ENCODE data around the gene CLSTN2.

Gene CLSTN2

DNA sequence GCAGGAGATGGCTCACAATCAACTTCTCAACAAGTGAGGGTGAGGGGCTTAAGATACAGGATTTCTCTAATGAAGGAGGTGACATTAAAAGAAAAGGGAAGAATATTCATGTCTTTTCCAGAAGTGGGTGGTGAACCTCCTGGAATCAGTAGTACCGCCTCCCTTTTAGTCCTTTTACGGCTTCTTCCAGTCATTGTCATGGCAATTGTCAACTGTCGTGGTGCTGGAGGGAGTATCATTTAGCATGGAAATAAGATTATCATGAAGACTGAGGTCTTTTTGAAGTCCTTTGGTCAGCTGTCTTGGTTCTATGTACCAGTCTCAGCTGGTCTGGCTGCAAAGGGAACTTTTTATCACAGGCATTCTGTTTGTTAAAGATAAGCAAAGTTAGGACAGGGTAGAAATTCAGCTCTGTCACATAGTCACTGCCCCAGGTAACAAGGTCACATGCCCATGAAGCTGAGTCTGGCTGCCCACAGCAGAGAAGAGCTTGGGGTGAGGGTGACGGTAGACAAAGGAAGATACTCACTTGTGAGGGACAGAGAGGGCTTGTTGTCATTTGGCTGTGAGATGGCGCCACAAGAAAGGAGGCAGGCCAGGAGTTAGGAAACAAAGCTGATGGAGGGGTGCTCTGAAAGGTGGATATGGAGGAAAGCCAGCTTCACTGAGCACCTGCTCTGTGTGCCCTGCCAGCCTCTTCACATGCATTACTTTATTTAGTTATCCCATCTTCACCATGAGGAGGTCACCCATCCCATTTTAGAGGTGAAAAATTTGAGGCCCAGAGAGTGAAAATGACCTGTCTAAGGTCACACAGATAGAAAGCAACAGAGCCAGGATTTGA lies 514.6 kb downstream of the CLSTN2 start:
- FAIRE-seq (no peak), DNase-seq (ENCODE audit: insufficient read length, low spot score) (no peak)
- TF ChIP-seq POLR2A (IDR thresholded peaks at IDR 0.05; ENCODE audit: low read depth, low read length): no peak

DNA sequence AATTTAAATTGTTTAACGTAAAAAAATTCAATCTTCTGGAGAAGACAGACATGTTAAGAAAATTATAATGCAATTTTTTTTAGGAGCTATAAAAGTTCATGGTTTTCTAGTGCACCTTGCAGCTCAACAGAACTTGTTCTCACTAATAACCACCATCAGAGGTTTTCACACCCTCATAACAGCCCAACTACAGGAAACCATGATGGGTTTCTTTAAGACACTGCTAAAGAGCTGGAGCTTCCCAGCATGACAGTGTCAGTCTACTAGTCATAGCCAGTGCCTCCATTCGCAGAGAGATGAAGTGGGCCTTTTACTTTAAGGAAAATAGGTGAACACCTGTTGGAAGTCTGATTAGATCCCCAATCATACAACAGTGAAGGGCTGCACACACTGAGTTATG lies 518.8 kb downstream of the CLSTN2 start:
- FAIRE-seq (no peak), DNase-seq (ENCODE audit: insufficient read length, low spot score) (no peak)
- no peak for TF ChIP-seq POLR2A (IDR thresholded peaks at IDR 0.05; ENCODE audit: low read depth, low read length)

DNA sequence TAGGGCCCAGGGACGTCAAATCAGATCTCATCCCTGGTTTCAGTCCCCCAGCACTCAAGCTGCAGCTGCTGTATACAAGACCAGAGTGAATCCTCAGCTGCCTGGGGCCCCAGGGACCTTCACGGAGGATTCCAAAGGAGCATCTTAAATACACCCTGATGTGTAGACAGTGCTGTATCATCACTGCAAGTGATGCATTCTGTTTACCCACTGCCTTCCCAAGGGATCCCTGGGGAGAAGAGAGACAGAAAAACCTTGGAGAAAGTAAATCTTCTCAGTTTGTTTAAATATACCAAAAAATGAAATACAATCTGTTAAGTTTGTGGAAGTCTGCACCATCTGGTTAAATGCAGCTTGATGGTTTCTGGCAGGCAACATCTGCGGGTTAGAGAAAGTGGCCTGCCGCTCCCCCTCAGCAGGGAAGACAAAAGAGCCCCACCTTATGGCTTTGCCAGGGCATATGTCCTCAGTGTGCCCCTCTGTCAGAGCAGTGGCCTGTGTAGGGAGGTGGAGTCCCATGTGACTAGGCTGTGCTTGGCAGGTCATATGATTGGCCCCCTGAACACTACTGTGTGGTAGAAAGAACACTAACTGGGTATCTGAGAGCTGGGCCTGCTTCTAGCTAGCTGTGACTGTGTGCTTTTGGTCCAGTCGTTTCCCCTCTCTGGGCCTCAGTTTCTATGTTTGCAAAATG lies 520.7 kb downstream of the CLSTN2 start:
- FAIRE-seq (no peak), DNase-seq (ENCODE audit: insufficient read length, low spot score) (no peak)
- no peak for TF ChIP-seq POLR2A (IDR thresholded peaks at IDR 0.05; ENCODE audit: low read depth, low read length)

DNA sequence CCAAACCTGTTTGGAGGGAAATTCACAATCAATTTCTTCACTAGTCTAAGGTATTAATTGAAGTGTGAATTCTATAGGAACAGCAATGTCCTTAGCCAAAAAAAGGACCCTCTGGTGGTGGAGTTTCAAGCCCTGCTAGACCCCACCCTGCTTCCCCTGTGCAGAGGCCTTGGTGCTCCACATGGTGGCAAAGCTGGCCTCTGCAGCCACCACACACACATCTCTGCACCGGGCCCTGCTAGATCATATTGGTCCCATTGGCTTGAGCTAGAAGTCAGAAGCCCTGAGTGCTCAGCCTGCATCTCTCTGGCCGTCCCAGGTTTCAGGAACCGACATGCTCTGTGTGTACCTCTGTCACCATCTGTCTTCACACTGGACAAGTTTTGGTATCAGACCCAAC lies 522.0 kb downstream of the CLSTN2 start:
- no peak for TF ChIP-seq POLR2A (IDR thresholded peaks at IDR 0.05; ENCODE audit: low read depth, low read length)
- no peak for FAIRE-seq
- DNase-seq (ENCODE audit: insufficient read length, low spot score): no peak

DNA sequence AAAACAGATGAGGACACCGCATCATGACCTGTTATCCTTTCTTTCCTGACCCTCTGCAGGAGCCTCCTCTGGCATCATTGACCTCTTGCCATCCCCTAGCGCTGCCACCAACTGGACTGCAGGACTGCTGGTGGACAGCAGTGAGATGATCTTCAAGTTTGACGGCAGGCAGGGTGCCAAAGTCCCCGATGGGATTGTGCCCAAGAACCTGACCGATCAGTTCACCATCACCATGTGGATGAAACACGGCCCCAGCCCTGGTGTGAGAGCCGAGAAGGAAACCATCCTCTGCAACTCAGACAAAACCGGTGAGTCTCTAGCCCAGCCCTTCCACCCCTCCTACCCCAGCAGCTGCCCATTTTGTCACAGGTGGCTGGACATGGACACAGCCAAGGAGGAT lies 524.5 kb downstream of the CLSTN2 start:
- no peak for TF ChIP-seq POLR2A (IDR thresholded peaks at IDR 0.05; ENCODE audit: low read depth, low read length)
- no peak for DNase-seq (ENCODE audit: insufficient read length, low spot score)
- FAIRE-seq: no peak

DNA sequence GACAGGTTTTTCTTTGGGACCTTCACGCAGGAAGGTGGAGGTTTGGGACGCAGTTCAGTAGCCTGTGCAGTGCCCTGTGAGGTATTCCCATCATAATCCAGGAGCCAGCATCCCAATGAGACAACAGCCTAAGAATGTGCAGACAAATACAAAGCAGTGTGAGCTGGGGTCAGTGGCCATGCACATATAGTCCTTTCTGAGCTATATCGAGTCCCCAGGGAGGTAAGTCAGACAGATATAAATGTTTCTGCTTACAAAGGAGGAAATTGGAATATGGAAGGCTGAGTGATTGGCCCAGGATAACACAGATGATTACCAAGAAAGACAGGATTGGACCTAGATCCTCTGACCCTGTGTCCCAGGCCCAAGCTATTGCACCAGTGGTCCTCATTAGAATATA lies 526.3 kb downstream of the CLSTN2 start:
- no peak for FAIRE-seq
- no peak for DNase-seq (ENCODE audit: insufficient read length, low spot score)
- no peak for TF ChIP-seq POLR2A (IDR thresholded peaks at IDR 0.05; ENCODE audit: low read depth, low read length)

DNA sequence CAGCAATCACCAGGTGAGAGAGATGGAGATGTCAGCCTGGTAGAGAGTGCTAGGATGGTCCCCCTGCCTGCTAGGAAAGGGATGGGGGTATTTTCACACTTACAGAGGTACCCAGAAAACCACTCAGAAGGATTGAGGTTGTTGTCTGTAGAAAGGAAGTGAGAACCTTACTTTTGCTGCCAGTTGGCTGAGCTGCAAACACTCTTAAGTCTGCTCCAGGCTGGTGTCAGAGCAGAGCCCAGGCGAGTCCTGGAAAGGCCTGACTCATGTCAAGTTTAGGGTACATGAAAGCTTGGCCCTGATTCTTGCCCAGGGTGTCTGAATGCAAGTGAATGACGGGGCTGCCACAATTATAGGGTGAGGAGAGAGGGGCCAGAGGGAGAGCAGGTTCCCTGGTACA lies 528.4 kb downstream of the CLSTN2 start:
- DNase-seq (ENCODE audit: insufficient read length, low spot score) (no peak), FAIRE-seq (no peak)
- no peak for TF ChIP-seq POLR2A (IDR thresholded peaks at IDR 0.05; ENCODE audit: low read depth, low read length)

DNA sequence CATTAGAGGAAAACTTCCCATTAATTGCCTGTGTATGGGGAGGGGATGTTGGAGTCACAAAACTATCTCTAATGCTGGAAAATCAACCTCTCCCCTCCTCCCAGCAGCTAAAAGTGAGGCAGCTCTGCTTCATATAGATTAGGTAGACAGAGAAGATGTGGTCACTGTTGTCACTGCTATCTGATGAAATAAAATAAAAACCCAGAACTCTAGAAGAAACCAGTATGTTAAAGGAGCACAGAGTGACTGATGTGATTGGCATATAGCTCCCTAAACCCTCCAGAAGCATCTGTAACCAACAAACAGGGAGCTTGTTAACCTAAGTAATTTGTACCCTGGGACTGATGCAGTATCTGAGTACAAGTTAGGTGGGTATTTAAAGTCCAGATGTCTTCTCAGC lies 531.0 kb downstream of the CLSTN2 start:
- DNase-seq (ENCODE audit: insufficient read length, low spot score): no peak
- TF ChIP-seq POLR2A (IDR thresholded peaks at IDR 0.05; ENCODE audit: low read depth, low read length): no peak
- no peak for FAIRE-seq

DNA sequence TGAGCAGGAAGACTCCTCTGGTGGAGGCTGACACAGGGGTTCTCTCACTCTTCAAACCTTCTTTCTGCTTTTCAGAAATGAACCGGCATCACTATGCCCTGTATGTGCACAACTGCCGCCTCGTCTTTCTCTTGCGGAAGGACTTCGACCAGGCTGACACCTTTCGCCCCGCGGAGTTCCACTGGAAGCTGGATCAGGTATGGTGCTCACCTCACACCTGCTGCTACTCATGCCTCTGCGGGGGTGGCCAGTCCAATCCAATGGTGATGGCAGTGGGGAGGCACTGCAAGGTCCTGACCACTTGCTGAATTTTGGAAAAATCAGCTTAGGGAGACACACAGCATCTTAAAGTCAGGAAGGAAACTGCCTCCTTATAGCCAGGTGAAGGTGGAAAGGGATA lies 531.5 kb downstream of the CLSTN2 start:
- FAIRE-seq (no peak), DNase-seq (ENCODE audit: insufficient read length, low spot score) (no peak)
- no peak for TF ChIP-seq POLR2A (IDR thresholded peaks at IDR 0.05; ENCODE audit: low read depth, low read length)

DNA sequence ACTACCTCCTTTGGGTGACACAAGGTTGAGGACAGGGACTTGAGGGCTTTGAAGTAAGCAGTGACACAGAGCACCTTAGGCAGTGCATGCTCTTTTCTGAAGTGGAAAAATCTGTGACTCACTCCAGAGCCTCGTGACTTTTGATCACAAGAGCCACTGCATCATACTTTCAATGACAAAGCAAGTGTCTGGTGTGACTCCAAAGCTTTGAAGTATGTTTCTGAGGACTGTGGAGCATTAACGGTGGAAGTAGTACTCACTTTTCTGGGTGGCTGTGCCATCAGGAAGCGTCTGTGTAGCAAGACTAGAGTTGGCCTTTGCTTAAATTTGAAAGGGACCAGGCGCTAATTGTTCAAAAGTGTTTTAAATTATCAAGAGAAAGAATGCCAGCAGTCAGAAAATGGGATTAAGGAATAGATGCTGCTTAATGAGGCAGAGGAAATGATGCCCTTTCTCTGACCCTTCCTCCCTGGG lies 532.2 kb downstream of the CLSTN2 start:
- no peak for TF ChIP-seq POLR2A (IDR thresholded peaks at IDR 0.05; ENCODE audit: low read depth, low read length)
- FAIRE-seq: no peak
- no peak for DNase-seq (ENCODE audit: insufficient read length, low spot score)

DNA sequence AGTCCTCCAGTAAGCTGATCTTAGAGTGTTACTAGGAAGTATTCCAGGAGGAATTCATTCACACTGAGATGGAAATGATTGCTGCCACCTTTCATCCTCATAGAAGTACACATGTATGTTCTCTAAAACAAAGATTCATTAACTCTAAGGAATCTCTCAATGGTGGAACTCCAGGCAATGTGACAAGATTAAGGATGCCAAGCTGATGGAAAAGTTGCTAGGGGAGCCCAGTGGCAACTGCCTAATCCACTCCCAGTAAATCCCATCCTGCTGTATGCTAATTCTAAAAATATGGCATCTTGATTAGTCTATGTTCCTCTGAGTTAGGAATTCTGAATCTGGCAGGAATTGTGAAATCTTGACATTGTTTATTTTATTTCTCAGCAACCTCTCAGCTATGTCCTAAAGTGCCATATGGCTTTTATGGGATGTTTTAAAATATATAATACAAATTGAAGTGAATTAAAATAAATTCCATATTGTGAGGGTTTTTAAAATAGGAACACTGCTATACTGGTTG lies 532.9 kb downstream of the CLSTN2 start:
- TF ChIP-seq POLR2A (IDR thresholded peaks at IDR 0.05; ENCODE audit: low read depth, low read length): no peak
- FAIRE-seq (no peak), DNase-seq (ENCODE audit: insufficient read length, low spot score) (no peak)

DNA sequence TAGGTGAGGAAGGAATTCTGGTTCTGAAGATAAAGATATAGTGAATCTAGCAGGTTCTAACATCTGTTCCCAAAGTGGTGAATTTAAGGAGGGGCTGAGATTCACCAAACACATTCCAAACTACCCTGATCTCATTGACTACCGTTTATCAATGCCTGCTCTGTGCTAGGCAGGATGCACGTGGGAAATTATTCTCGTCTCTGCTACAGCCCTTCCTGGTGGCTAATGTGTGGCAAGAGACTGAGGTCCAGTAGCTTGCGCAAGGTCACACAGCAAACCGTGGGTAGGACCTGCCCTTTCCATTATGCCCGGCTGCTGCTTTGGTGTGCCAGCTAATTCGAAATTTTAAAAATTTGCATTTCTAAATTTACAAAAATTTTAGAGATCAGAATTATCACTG lies 533.4 kb downstream of the CLSTN2 start:
- FAIRE-seq (no peak), DNase-seq (ENCODE audit: insufficient read length, low spot score) (no peak)
- no peak for TF ChIP-seq POLR2A (IDR thresholded peaks at IDR 0.05; ENCODE audit: low read depth, low read length)

DNA sequence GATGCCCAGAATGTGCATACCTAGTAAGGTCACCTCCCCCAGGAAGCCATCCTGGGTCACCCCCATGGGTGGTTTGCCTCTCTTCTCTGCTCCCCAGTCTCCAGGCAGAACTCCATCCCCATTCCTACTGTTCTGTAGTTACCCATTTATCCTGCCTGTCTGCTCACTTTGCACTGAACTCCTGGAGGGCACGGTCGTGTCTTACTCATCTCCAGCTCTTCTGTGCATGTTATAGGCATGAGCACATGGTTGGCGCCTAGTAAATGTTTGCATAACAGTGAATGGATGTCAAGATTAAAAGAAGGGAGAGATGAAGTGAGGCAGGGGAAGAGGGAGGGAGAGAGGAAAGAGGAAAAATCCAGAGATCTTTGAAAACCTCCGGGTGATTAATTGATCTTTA lies 534.5 kb downstream of the CLSTN2 start:
- no peak for DNase-seq (ENCODE audit: insufficient read length, low spot score)
- no peak for TF ChIP-seq POLR2A (IDR thresholded peaks at IDR 0.05; ENCODE audit: low read depth, low read length)
- FAIRE-seq: no peak

DNA sequence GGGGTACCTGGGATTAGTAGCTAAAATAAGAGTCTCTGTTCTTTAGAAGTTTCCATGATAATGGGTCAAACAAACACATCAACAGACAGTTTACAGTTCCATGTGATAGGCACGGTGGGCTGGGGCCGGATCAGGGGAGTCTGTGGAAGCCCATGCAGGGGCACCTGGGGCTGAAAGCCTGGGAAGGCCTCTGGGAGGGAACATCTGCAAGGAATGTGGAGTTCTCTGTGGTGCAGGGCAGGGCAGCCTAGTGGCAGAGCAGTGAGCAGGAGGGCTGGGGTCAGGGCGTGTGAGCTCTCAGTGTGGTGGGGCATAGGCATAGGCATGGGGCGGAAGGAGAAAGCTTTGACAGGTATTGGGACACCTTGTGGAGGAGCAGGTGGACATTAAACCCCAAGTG lies 535.2 kb downstream of the CLSTN2 start:
- DNase-seq (ENCODE audit: insufficient read length, low spot score) (no peak), FAIRE-seq (no peak)
- TF ChIP-seq POLR2A (IDR thresholded peaks at IDR 0.05; ENCODE audit: low read depth, low read length): no peak

DNA sequence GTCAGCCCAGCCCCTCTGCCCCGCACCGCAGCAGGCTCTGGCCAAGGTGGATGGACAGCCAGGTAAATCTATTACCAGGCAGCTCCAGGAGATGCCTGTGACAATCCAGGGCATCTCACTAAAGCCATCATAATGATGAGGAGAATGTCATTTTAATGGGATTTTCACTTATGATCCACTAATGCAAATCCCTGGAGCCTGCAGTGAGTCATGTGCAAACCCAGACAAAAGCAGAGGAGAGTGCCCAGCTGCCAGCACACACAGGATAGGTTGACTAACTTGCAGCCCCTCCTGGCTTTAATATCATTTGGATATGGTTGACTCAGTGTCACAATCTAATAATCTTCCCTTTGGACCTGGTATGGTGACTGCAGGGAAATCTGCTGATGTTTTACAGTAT lies 536.0 kb downstream of the CLSTN2 start:
- no peak for FAIRE-seq
- TF ChIP-seq POLR2A (IDR thresholded peaks at IDR 0.05; ENCODE audit: low read depth, low read length): no peak
- no peak for DNase-seq (ENCODE audit: insufficient read length, low spot score)

Measured in H54 (cell line).